Activated CD8-positive, alpha-beta T cell treated with anti-CD3 and anti-CD28 coated beads, Interleukin-2, amount 10 ng/mL, durations not matched to agents 7 days and 5 days (primary cell): Measurements from ENCODE around the gene RREB1. TPM values are rescaled to one million over a fixed set of nuclear protein-coding genes. Genes with fewer than 3 reads are reported as not detected.
A peak's percentile ranks its signal among the peaks of the same experiment; 100 is the strongest.

Experiments used
- ATAC-seq: fragments of 150-1000 bp; cut with Tn5 transposase; one replicate; pipeline ENCODE4 v1.10.0; 2021; ENCODE audit warnings: moderate library complexity
- CTCF ChIA-PET: fragments of 350-600 bp; sonication (Branson Sonifier 250); formaldehyde crosslinking; loops from one replicate; lab custom pipeline; 2021; ENCODE audit warnings: antibody characterized with exemption; lab: Charles Lee
- POLR2A ChIA-PET: fragments of 350-600 bp; sonication (Branson Sonifier 250); formaldehyde crosslinking; loops from one replicate; lab custom pipeline; 2021; ENCODE audit warnings: antibody characterized with exemption; lab: Charles Lee
- DNase-seq: peaks from one replicate; pipeline ENCODE4 v3.0.0-alpha.2; 2020
- H3K27ac Mint-ChIP-seq: one replicate; pipeline ENCODE4 v1.8.0; 2021; ENCODE audit warnings: mild to moderate bottlenecking, mixed read lengths
- H3K27me3 Mint-ChIP-seq: one replicate; pipeline ENCODE4 v1.8.0; 2021; ENCODE audit warnings: low read depth, mixed read lengths
- H3K36me3 Mint-ChIP-seq: one replicate; pipeline ENCODE4 v1.8.0; 2021; ENCODE audit warnings: low read depth, mixed read lengths
- H3K4me1 Mint-ChIP-seq: one replicate; pipeline ENCODE4 v1.8.0; 2021; ENCODE audit warnings: low read depth, mixed read lengths
- H3K4me3 Mint-ChIP-seq: one replicate; pipeline ENCODE4 v1.8.0; 2021; ENCODE audit warnings: mild to moderate bottlenecking, mixed read lengths
- H3K9me3 Mint-ChIP-seq: one replicate; pipeline ENCODE4 v1.8.0; 2022; ENCODE audit warnings: mixed read lengths; ENCODE audit not compliant: insufficient read depth
- total RNA-seq, 2 experiments: library from RNA; stranded (reverse); gene quantifications; one replicate each; pipeline ENCODE4 v1.2.3, GENCODE V29; 2021

The RREB1 gene
- total RNA-seq, 2 experiments from 2014 or later: 27.5 to 29.0 TPM

DNA sequence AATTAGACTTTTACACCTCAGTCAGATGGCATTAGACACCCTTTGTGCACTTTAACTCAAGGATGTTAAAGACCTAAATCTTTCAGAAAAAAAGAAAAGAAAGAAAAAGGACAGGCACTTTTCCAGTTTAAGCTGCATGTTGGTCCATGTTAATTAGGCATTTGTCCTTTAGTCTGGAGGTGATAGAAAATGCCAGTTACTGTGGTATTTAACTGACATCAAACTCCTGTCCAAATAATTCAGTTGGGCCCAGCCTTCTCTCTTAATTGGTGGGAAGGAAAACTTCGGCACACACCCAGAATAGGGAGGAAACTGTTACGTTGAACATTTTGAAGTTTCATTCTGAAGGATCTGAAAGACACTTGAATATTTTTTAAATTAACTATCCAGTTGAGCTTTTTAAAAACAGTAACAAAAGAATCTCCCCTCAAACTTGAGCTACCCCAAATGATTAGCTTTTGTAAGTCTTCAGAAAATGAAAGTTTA, 30.3 kb downstream of the RREB1 start:
- H3K4me1 Mint-ChIP-seq: peaks cover 74% of the 10 kb centered on the region
- ATAC-seq (no peak), DNase-seq (no peak)
- H3K36me3 Mint-ChIP-seq: peaks cover 4% of the 10 kb centered on the region
- POLR2A ChIA-PET: interaction anchor here (0.6 to 5.3 kb wide), 6 partner anchors 9 to 221 kb away, joined by 3 to 52 read pairs (median 6); partner anchors contain the start of gene RREB1
- CTCF ChIA-PET: interaction anchor here (0.9 to 1.8 kb wide), 10 partner anchors 9 to 442 kb away, joined by 3 to 10 read pairs (median 4); no protein-coding TSS in a partner anchor
- H3K27ac Mint-ChIP-seq: peak overlapping the region; percentile 92
- H3K27me3 Mint-ChIP-seq: no peaks in the 10 kb centered on the region
- peak overlapping the region; percentile 76 for H3K4me3 Mint-ChIP-seq
- H3K9me3 Mint-ChIP-seq: no peaks in the 10 kb centered on the region

DNA sequence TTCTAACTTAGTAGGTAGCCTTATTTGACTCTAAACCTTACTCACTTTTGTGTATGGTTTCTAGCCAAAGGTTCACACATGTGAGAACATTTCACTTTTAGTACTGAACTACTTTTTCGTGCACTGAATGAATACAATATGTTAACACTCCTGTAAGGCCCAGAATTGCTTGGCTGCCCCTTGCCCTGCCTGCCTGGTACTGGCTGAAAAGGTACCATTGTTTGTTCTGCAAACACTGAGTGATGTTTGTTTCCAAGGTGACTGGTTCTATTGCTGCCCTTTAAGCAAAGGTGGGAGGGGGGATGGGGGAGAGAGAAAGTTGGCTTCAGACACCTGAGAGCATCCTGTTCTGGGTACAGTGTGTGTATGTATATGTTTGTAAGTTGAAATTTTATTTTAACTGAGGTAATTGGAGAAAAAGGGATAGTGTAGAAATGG, 31.2 kb downstream of the RREB1 start:
- DNase-seq (peak; percentile 45), ATAC-seq (no peak)
- no peaks in the 10 kb centered on the region for H3K9me3 Mint-ChIP-seq
- peaks cover 74% of the 10 kb centered on the region for H3K4me1 Mint-ChIP-seq
- peaks cover 3% of the 10 kb centered on the region for H3K36me3 Mint-ChIP-seq
- no peak overlapping the region for H3K4me3 Mint-ChIP-seq
- no peaks in the 10 kb centered on the region for H3K27me3 Mint-ChIP-seq
- H3K27ac Mint-ChIP-seq: peak overlapping the region; percentile 73
- ChIA-PET POLR2A (interaction anchor here (1.6 to 5.3 kb wide), 3 partner anchors 10 to 29 kb away, joined by 5 to 52 read pairs (median 8); partner anchors contain the start of gene RREB1), CTCF (interaction anchor here (0.9 to 1.8 kb wide), 4 partner anchors 8 to 51 kb away, joined by 3 to 9 read pairs (median 6); no protein-coding TSS in a partner anchor)

DNA sequence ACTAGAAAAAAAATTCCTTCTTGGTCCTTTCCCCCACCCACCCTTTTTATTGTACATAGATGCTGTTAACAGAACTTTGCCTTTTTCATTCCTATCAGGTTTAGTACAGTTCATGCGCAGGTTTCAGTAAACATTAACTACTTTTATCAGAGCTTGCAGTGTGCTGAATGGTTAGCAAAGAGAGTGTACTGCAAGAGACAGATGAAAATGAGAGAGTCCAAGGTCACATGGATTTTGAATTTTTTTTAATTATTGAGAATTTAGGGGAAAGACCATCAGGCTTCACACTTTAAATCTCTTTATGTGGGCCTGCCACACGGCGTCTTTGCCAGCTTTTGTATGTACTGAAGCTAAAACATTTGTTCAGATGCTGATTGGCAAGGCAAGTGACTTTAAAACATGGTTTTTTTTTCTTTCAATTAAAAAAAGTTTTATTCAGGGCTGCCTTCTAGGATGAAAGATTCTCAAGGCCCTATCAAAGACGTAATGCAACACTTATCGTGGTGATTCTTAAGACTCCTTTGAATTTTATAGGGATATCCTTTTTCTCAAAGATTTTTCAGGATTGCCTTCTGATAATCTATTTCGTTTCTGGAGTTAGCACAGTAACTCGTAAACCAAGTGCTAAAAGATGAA, 32.2 kb downstream of the RREB1 start:
- CTCF ChIA-PET: interaction anchor here (0.6 kb wide), 1 partner anchor 29 kb away, joined by 3 read pairs; no protein-coding TSS in a partner anchor
- ATAC-seq (no peak), DNase-seq (no peak)
- Mint-ChIP-seq H3K36me3 (no peaks in the 10 kb centered on the region), H3K4me1 (peaks cover 69% of the 10 kb centered on the region), H3K9me3 (no peaks in the 10 kb centered on the region), H3K27ac (no peak overlapping the region), H3K27me3 (no peaks in the 10 kb centered on the region), H3K4me3 (peak overlapping the region; percentile 77)
- POLR2A ChIA-PET: interaction anchor here (0.8 to 1.4 kb wide), 2 partner anchors 31 to 32 kb away, joined by 3 to 4 read pairs; partner anchors contain the start of gene RREB1

- H3K27ac Mint-ChIP-seq: peak overlapping the region; percentile 83
- no peaks in the 10 kb centered on the region for H3K9me3 Mint-ChIP-seq
- ChIA-PET POLR2A (interaction anchor here (1.0 to 1.4 kb wide), 4 partner anchors 10 to 341 kb away, joined by 3 to 7 read pairs (median 3); partner anchors contain the start of gene RREB1), CTCF (interaction anchor here (0.8 kb wide), 1 partner anchor 31 kb away, joined by 3 read pairs; no protein-coding TSS in a partner anchor)
- peaks cover 2% of the 10 kb centered on the region for H3K36me3 Mint-ChIP-seq
- H3K4me1 Mint-ChIP-seq: peaks cover 69% of the 10 kb centered on the region
- peak; percentile 88 for ATAC-seq
- H3K4me3 Mint-ChIP-seq: peak overlapping the region; percentile 77
- no peaks in the 10 kb centered on the region for H3K27me3 Mint-ChIP-seq
- DNase-seq: peak; percentile 83
Measured at GRCh38 chr6:7140631-7141378, 33.0 kb downstream of the RREB1 start.

GRCh38 chr6:7142228-7142801, 34.6 kb downstream of the RREB1 start:
- H3K4me3 Mint-ChIP-seq: no peak overlapping the region
- CTCF ChIA-PET: interaction anchor here (1.0 kb wide), 1 partner anchor 14 kb away, joined by 3 read pairs; no protein-coding TSS in a partner anchor
- peaks cover 74% of the 10 kb centered on the region for H3K4me1 Mint-ChIP-seq
- DNase-seq (no peak), ATAC-seq (no peak)
- H3K27me3 Mint-ChIP-seq: no peaks in the 10 kb centered on the region
- no peaks in the 10 kb centered on the region for H3K9me3 Mint-ChIP-seq
- peaks cover 2% of the 10 kb centered on the region for H3K36me3 Mint-ChIP-seq
- no peak overlapping the region for H3K27ac Mint-ChIP-seq
- POLR2A ChIA-PET: interaction anchor here (1.0 to 1.3 kb wide), 2 partner anchors 18 to 27 kb away, joined by 4 to 7 read pairs; no protein-coding TSS in a partner anchor

- ChIA-PET POLR2A (no interaction called here), CTCF (interaction anchor here (1.0 kb wide), 1 partner anchor 13 kb away, joined by 3 read pairs; no protein-coding TSS in a partner anchor)
- Mint-ChIP-seq H3K4me1 (peaks cover 71% of the 10 kb centered on the region), H3K27me3 (no peaks in the 10 kb centered on the region), H3K9me3 (no peaks in the 10 kb centered on the region), H3K4me3 (no peak overlapping the region), H3K27ac (no peak overlapping the region), H3K36me3 (peaks cover 2% of the 10 kb centered on the region)
- DNase-seq: no peak
- no peak for ATAC-seq
Measured at GRCh38 chr6:7142918-7143475, 35.2 kb downstream of the RREB1 start.

- Mint-ChIP-seq H3K4me3 (no peak overlapping the region), H3K27ac (no peak overlapping the region)
- POLR2A ChIA-PET: no interaction called here
Measured at GRCh38 chr6:7143476-7143974, 35.8 kb downstream of the RREB1 start.

GRCh38 chr6:7144872-7145584, 37.3 kb downstream of the RREB1 start:
- no peak for ATAC-seq
- ChIA-PET CTCF (interaction anchor here (2.2 to 2.8 kb wide), 3 partner anchors 16 to 94 kb away, joined by 8 to 10 read pairs (median 9); no protein-coding TSS in a partner anchor), POLR2A (interaction anchor here (0.6 to 1.1 kb wide), 2 partner anchors 30 to 38 kb away, joined by 3 read pairs; partner anchors contain the start of gene RREB1)
- peak overlapping the region; percentile 52 for H3K4me3 Mint-ChIP-seq
- peak overlapping the region; percentile 64 for H3K27ac Mint-ChIP-seq
- no peak for DNase-seq
- peaks cover 53% of the 10 kb centered on the region for H3K4me1 Mint-ChIP-seq
- no peaks in the 10 kb centered on the region for H3K9me3 Mint-ChIP-seq
- H3K36me3 Mint-ChIP-seq: peaks cover 2% of the 10 kb centered on the region
- H3K27me3 Mint-ChIP-seq: no peaks in the 10 kb centered on the region

More at GRCh38 chr6:7143476-7143974, 35.8 kb downstream of the RREB1 start:
- CTCF ChIA-PET: interaction anchor here (0.9 to 2.2 kb wide), 2 partner anchors 11 to 14 kb away, joined by 4 to 8 read pairs; no protein-coding TSS in a partner anchor
- DNase-seq (no peak), ATAC-seq (no peak)
- H3K27me3 Mint-ChIP-seq: no peaks in the 10 kb centered on the region
- H3K36me3 Mint-ChIP-seq: peaks cover 2% of the 10 kb centered on the region
- peaks cover 65% of the 10 kb centered on the region for H3K4me1 Mint-ChIP-seq
- no peaks in the 10 kb centered on the region for H3K9me3 Mint-ChIP-seq

DNA sequence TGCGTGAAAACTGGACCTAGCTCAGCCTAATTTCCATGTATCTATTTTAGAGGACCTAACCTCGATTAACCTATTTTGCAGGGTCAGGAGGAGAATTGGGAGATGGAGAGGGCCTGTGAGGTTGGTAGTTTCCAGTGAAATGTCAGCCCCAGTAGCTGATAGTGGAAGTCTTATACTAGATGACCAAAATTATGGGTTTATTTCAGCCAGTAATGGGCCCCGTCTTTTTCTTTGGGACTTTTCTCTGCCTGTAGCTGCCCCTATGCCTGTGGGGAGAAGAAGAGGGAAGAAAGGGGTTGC, 37.8 kb downstream of the RREB1 start:
- Mint-ChIP-seq H3K27ac (peak overlapping the region; percentile 89), H3K36me3 (peaks cover 2% of the 10 kb centered on the region), H3K27me3 (no peaks in the 10 kb centered on the region), H3K4me1 (peaks cover 48% of the 10 kb centered on the region), H3K4me3 (peak overlapping the region; percentile 52), H3K9me3 (no peaks in the 10 kb centered on the region)
- ATAC-seq (no peak), DNase-seq (no peak)
- CTCF ChIA-PET: interaction anchor here (2.2 to 2.8 kb wide), 3 partner anchors 16 to 93 kb away, joined by 8 to 10 read pairs (median 9); no protein-coding TSS in a partner anchor
- POLR2A ChIA-PET: interaction anchor here (0.6 to 1.1 kb wide), 2 partner anchors 30 to 38 kb away, joined by 3 read pairs; partner anchors contain the start of gene RREB1
